ENCODE data around the gene RGN. TPM values are rescaled to one million over a fixed set of nuclear protein-coding genes. Genes with fewer than 3 reads are reported as not detected.

The RGN gene
- 6.9 TPM for total RNA-seq

GRCh38 chrX:47078129-47079043 is at the start of gene RGN:
RGN (plus strand) TSS chrX:47078443; CDS start chrX:47081145, 2,702 bp downstream.

Small RNAs within 50 kb of the gene (small RNA-seq; reads per million reads assigned to genes)
- 11.5 reads per million, percentile 91 among the genes with 10 or more reads in this experiment for gene RNU12-2P (ENCODE audit: low replicate concordance)
- gene RNU6-1189P (ENCODE audit: low replicate concordance), result not detected

Other genes with a start within 250 kb of the RGN start
- 14.1 TPM for gene RP2, start 241.4 kb upstream of the RGN start, total RNA-seq
- gene JADE3, start 166.0 kb upstream of the RGN start, total RNA-seq, result 11.0 TPM
- gene NDUFB11, start 66.3 kb downstream of the RGN start, total RNA-seq, result 51.3 TPM
- 43.2 TPM for gene RBM10, start 66.8 kb downstream of the RGN start, total RNA-seq
- gene UBA1, start 115.4 kb downstream of the RGN start, total RNA-seq, result 147 TPM
- gene CDK16, start 140.2 kb downstream of the RGN start, total RNA-seq, result 93.6 TPM
- 213 TPM for gene USP11, start 154.6 kb downstream of the RGN start, total RNA-seq

All from parietal lobe (tissue), 2 donors.